ENCODE data around the gene TBX10. TPM values are rescaled to one million over a fixed set of nuclear protein-coding genes. Genes with fewer than 3 reads are reported as not detected.

Gene TBX10
- total RNA-seq, 1 experiment from 2014 or later = not detected

- no CpG with 5 or more reads among the region's 15 CpGs for WGBS (ENCODE audit: extremely low coverage, insufficient read length, low lambda C conversion rate)
- Mint-ChIP-seq H3K27ac (no peak overlapping the region; a peak in 1 of 7 replicates), H3K27me3 (ENCODE audit: low read depth) (peaks cover 51% of the 10 kb centered on the region), H3K4me1 (peaks cover 6 to 7% of the 10 kb centered on the region in 2 experiments; a peak in 3 of 4 replicates), H3K4me3 (no peak overlapping the region), H3K9me3 (peaks cover 0 to 4% of the 10 kb centered on the region in 2 experiments; a peak in 1 of 5 replicates), H3K36me3 (ENCODE audit: insufficient read depth in 1 of 3, low read depth in 3 of 3) (no peaks in the 10 kb centered on the region; a peak in 1 of 7 replicates)
- H2BK12ac ChIP-seq (ENCODE audit: insufficient read length, low read depth, low read length) = no peak overlapping the region
- no peak overlapping the region for H2BK15ac ChIP-seq (ENCODE audit: low read depth, low read length)
- H2AK5ac ChIP-seq (ENCODE audit: insufficient read length, low read length) = no peak overlapping the region
- H3K4me2 ChIP-seq (ENCODE audit: insufficient read depth, insufficient read length, low read length) = no peak overlapping the region
- no peak overlapping the region for H4K8ac ChIP-seq (replicated peaks; ENCODE audit: insufficient read length, low read depth, low read length)
- H4K20me1 ChIP-seq (ENCODE audit: control insufficient read depth, insufficient read depth, insufficient read length) = no peaks in the 10 kb centered on the region
- H4K91ac ChIP-seq (ENCODE audit: insufficient read length, low read depth, low read length) = no peak overlapping the region
- H4K5ac ChIP-seq (ENCODE audit: insufficient read length, low read depth, low read length) = no peak overlapping the region
- H2BK20ac ChIP-seq (ENCODE audit: low read depth, low read length, poor library complexity, severe bottlenecking) = no peak overlapping the region
- H3K9ac ChIP-seq (ENCODE audit: extremely low read depth, insufficient read length, low read length) = no peak overlapping the region
- H2AFZ ChIP-seq (ENCODE audit: low read length) = no peak overlapping the region
- no peaks in the 10 kb centered on the region for H3K79me1 ChIP-seq (ENCODE audit: insufficient read depth, low read depth, low read length, poor library complexity, severe bottlenecking)
- H3K4ac ChIP-seq (ENCODE audit: low read depth, low read length) = no peak overlapping the region
- H3K9me3 ChIP-seq (ENCODE audit: control insufficient read depth, low read depth, low read length) = no peaks in the 10 kb centered on the region
- H3K27me3 ChIP-seq (ENCODE audit: insufficient read depth, low read length) = peaks cover 7% of the 10 kb centered on the region; the same call in 1 of the 2 replicates
- no peaks in the 10 kb centered on the region for H3K4me1 ChIP-seq (ENCODE audit: insufficient read depth, low read length)
- no peak overlapping the region for H3K14ac ChIP-seq (ENCODE audit: insufficient read depth, low read length)
- no peak overlapping the region for H2BK120ac ChIP-seq (ENCODE audit: low read depth, low read length, poor library complexity, severe bottlenecking)
- TF ChIP-seq, protein P1, sequence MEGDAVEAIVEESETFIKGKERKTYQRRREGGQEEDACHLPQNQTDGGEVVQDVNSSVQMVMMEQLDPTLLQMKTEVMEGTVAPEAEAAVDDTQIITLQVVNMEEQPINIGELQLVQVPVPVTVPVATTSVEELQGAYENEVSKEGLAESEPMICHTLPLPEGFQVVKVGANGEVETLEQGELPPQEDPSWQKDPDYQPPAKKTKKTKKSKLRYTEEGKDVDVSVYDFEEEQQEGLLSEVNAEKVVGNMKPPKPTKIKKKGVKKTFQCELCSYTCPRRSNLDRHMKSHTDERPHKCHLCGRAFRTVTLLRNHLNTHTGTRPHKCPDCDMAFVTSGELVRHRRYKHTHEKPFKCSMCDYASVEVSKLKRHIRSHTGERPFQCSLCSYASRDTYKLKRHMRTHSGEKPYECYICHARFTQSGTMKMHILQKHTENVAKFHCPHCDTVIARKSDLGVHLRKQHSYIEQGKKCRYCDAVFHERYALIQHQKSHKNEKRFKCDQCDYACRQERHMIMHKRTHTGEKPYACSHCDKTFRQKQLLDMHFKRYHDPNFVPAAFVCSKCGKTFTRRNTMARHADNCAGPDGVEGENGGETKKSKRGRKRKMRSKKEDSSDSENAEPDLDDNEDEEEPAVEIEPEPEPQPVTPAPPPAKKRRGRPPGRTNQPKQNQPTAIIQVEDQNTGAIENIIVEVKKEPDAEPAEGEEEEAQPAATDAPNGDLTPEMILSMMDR (conservative IDR thresholded peaks at IDR 0.05) = no peak
- H2BK5ac ChIP-seq (ENCODE audit: insufficient read length, low read length) = no peak overlapping the region
- no peak for DNase-seq
- H3K23me2 ChIP-seq (ENCODE audit: insufficient read length, low read depth, low read length, poor library complexity, severe bottlenecking) = no peaks in the 10 kb centered on the region
- H3T11ph ChIP-seq (ENCODE audit: low read length) = no peak overlapping the region
- H3K79me2 ChIP-seq (ENCODE audit: insufficient read depth, low read length) = no peaks in the 10 kb centered on the region
- H3K18ac ChIP-seq (ENCODE audit: insufficient read length, low read depth, low read length) = no peak overlapping the region
- no peak overlapping the region for H3K27ac ChIP-seq (ENCODE audit: insufficient read length, low read depth, low read length)
- no peak overlapping the region for H3K56ac ChIP-seq (ENCODE audit: insufficient read length, low read depth, low read length)
- no peak overlapping the region for H3K23ac ChIP-seq (ENCODE audit: insufficient read length, low read depth, low read length)
Measured at GRCh38 chr11:67642173-67643120, 2.9 kb upstream of the TBX10 start.

All from H9 (cell line).